Tibial nerve (tissue), 4 donors: Measurements from ENCODE around the gene SH3BP1. TPM values are rescaled to one million over a fixed set of nuclear protein-coding genes. Genes with fewer than 3 reads are reported as not detected.
A peak's percentile ranks its signal among the peaks of the same experiment; 100 is the strongest.
"Not testable (repeated sequence)": the region's sequence is repeated elsewhere in the genome, so short reads cannot be mapped to it uniquely, and the experiment has no call there.

Experiments used
- DNase-seq, 2 donors: peaks; one replicate each; pipeline ENCODE4 v3.0.0-alpha.2; 2019; ENCODE audit warnings: low spot score in 2 of 2
- H3K27ac ChIP-seq, 4 donors: fragments of 200-600 bp; sonication (generic) in 3 of 4; one replicate each; pipeline ENCODE4 v1.5.1; 2017 to 2019; ENCODE audit warnings: mild to moderate bottlenecking in 1 of 4
- H3K27me3 ChIP-seq, 2 donors: fragments of 200-600 bp; sonication (generic) in 1 of 2; one replicate each; pipeline versions ENCODE4 v1.5.1 to v1.6.0; 2017 to 2019
- H3K36me3 ChIP-seq, 3 donors: fragments of 200-600 bp; sonication (generic); one replicate each; pipeline ENCODE4 v1.5.1; 2018 to 2019
- H3K4me1 ChIP-seq, 4 donors: fragments of 200-600 bp; sonication (generic) in 3 of 4; one replicate each; pipeline ENCODE4 v1.5.1; 2017 to 2019
- H3K4me3 ChIP-seq, 4 donors: fragments of 200-600 bp; sonication (generic) in 3 of 4; one replicate each; pipeline ENCODE4 v1.5.1; 2017 to 2019; ENCODE audit warnings: mild to moderate bottlenecking in 1 of 4, moderate library complexity in 1 of 4
- H3K9me3 ChIP-seq, 4 donors: fragments of 200-600 bp; sonication (generic) in 3 of 4; one replicate each; pipeline ENCODE4 v1.5.1; 2017 to 2019
- EP300 ChIP-seq, 2 donors: sonication (generic); formaldehyde crosslinking; IDR thresholded peaks; one replicate each; pipeline ENCODE4 v1.6.1; 2017; ENCODE audit warnings: antibody characterized with exemption in 2 of 2, mild to moderate bottlenecking in 1 of 2
- POLR2A ChIP-seq, 2 donors: fragments of 450-650 bp; IDR thresholded peaks; one replicate each; pipeline ENCODE4 v1.6.1; 2017; ENCODE audit warnings: antibody characterized with exemption in 2 of 2, mild to moderate bottlenecking in 2 of 2, moderate library complexity in 2 of 2
- WGBS, 2 donors: methylation state at CpG; one replicate each; pipeline ENCODE4 v1.1.5; 2018; 5-methylcytosine and 5-hydroxymethylcytosine counted together
- total RNA-seq, 4 donors: library from RNA; depleted of rRNA; stranded (reverse); fragments of >200 nt; gene quantifications; one replicate each; pipeline ENCODE4 v1.1.0, GENCODE V29; 2016
- TF ChIP-seq, protein P1 (sequence below), 5 experiments: fragments of 200-600 bp in 3 of 5; fragments of 450-650 bp in 2 of 5; sonication (generic) in 3 of 5; IDR thresholded peaks; one replicate each; pipeline ENCODE4 v1.5.1; 2016 to 2019; ENCODE audit warnings: antibody characterized with exemption in 5 of 5, mild to moderate bottlenecking in 3 of 5, moderate library complexity in 2 of 5

The SH3BP1 gene
- total RNA-seq, 4 donors from 2014 or later, result 7.5 to 19.8 (median 13.9) TPM

DNA sequence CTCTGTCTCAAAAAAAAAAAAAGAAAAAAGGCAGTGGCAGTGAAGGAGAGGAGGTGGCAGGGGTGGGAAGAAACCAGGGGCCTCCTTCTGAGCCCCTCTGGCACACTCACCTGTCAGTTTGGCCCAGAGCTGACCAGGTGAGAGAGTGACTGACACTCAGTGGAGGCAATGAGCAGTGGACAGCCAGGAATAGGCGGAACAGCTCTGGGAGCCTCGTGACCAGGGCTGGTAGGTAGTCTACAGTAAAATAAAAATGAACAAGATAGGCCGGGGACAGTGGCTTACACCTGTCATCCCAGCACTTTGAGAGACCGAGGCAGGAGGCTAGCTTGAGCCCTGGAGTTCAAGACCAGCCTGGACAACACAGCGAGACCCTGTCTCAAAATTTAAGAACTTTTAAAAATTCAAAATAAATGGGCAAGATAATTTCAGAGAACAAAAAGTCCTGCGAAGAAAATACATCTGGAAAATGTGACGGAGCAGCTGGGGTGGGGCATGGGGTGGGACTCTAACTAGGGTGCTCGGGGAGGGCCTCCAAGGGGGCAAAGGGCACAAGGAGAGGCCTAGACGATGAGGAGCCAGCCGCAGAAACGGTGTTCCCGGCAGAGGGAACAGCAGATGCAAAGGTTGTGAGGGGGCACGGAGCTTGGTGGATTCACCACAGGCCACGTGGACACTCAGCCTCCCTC, 15.2 kb downstream of the SH3BP1 start:
- H3K4me1 ChIP-seq, result peaks cover 0 to 21% (median 9%) of the 10 kb centered on the region in 4 donors
- H3K27me3 ChIP-seq, result no peaks in the 10 kb centered on the region
- H3K36me3 ChIP-seq, result peaks cover 0 to 38% (median 16%) of the 10 kb centered on the region in 3 donors
- 65 to 76% methylated on average over 14 of the region's 14 CpGs for WGBS, 2 donors
- H3K4me3 ChIP-seq, result no peak overlapping the region
- TF ChIP-seq, protein P1, sequence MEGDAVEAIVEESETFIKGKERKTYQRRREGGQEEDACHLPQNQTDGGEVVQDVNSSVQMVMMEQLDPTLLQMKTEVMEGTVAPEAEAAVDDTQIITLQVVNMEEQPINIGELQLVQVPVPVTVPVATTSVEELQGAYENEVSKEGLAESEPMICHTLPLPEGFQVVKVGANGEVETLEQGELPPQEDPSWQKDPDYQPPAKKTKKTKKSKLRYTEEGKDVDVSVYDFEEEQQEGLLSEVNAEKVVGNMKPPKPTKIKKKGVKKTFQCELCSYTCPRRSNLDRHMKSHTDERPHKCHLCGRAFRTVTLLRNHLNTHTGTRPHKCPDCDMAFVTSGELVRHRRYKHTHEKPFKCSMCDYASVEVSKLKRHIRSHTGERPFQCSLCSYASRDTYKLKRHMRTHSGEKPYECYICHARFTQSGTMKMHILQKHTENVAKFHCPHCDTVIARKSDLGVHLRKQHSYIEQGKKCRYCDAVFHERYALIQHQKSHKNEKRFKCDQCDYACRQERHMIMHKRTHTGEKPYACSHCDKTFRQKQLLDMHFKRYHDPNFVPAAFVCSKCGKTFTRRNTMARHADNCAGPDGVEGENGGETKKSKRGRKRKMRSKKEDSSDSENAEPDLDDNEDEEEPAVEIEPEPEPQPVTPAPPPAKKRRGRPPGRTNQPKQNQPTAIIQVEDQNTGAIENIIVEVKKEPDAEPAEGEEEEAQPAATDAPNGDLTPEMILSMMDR (IDR thresholded peaks at IDR 0.05), result no peak
- TF ChIP-seq EP300 (IDR thresholded peaks at IDR 0.05) (no peak), POLR2A (IDR thresholded peaks at IDR 0.05) (no peak)
- H3K27ac ChIP-seq, result peak overlapping the region in 3 of 4 donors; percentile 55 to 73 (median 70)
- H3K9me3 ChIP-seq, result no peaks in the 10 kb centered on the region
- DNase-seq, result no peak

DNA sequence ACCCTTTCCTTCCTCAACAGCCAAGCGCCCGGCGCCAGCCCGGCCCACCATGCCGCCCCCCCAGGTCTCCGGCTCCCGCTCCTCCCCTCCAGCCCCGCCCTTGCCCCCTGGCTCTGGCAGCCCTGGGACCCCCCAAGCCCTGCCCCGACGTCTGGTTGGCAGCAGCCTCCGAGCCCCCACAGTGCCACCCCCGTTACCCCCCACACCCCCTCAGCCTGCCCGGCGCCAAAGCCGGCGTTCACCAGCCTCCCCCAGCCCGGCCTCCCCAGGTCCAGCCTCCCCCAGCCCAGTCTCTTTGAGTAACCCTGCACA, 15.7 kb downstream of the SH3BP1 start:
- Histone ChIP-seq H3K4me3 (no peak overlapping the region), H3K4me1 (peaks cover 0 to 26% (median 14%) of the 10 kb centered on the region in 4 donors), H3K27me3 (no peaks in the 10 kb centered on the region), H3K9me3 (no peaks in the 10 kb centered on the region), H3K36me3 (peaks cover 0 to 33% (median 16%) of the 10 kb centered on the region in 3 donors), H3K27ac (peak overlapping the region in 3 of 4 donors; percentile 55 to 73 (median 70))
- TF ChIP-seq, protein P1 (IDR thresholded peaks at IDR 0.05), result no peak
- TF ChIP-seq POLR2A (IDR thresholded peaks at IDR 0.05), result no peak
- no peak for TF ChIP-seq EP300 (IDR thresholded peaks at IDR 0.05)
- WGBS, 2 donors, result 89 to 91% methylated on average over 11 to 17 of the region's 17 CpGs
- no peak for DNase-seq

DNA sequence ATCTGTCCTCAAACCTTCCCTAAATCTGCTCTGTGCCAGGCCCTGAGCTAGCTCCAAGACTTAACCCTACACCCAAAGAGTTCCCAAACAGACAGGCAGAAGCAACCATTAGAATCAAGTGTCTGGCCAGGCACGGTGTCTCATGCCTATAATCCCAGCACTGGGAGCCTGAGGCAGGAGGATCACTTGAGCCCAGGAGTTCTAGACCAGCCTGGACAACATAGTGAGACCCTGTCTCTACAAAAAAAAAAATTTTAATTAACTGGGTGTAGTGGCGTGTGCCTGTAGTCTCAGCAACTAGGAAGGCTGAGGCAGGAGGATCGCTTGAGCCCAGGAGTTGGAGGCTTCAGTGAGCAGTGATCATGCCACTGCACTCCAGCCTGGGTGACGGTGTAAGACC, 17.1 kb downstream of the SH3BP1 start:
- H3K9me3 ChIP-seq, DNase-seq, H3K27me3 ChIP-seq, H3K4me3 ChIP-seq: not testable (repeated sequence)
- H3K4me1 ChIP-seq, result peaks cover 0 to 40% (median 22%) of the 10 kb centered on the region in 4 donors
- peak overlapping the region in 1 of 4 donors; percentile 73 for H3K27ac ChIP-seq
- WGBS, 2 donors, result 85 to 95% methylated on average over 4 of the region's 4 CpGs
- peaks cover 0 to 20% (median 8%) of the 10 kb centered on the region in 3 donors for H3K36me3 ChIP-seq

DNA sequence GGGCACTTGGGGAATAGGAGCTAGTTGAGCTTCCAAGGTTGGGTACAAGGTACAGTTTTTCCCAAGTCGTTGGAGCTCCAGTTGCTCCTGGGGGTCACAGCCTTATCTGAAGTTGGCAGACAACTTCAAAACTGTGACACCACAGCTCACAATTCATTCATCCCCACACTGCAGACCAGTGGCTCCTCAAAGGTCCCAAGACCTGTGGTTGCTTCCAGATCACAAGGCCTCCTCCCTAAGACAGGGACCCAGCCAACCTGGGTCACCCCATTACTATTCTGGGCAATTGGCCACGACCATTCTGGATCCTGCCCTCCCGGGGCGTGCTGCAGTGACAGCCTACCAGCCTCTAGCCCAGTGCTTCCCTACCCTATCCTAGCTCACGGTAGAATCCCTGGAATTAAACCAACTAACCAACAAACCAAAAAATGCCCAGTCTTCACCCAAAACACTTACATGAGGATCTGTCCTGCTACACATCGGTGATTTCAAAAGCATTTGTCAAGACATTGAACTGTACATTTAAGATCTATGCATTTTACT, 18.2 kb downstream of the SH3BP1 start:
- Histone ChIP-seq H3K4me3 (peak overlapping the region; percentile 23 to 83 (median 36)), H3K4me1 (peaks cover 0 to 50% (median 25%) of the 10 kb centered on the region in 4 donors), H3K27me3 (no peaks in the 10 kb centered on the region), H3K36me3 (peaks cover 0 to 14% (median 0%) of the 10 kb centered on the region in 3 donors), H3K9me3 (no peaks in the 10 kb centered on the region), H3K27ac (peak overlapping the region; percentile 71 to 90 (median 80))
- DNase-seq, result no peak
- 3 to 15% methylated on average over 6 of the region's 6 CpGs for whole genome bisulfite sequencing, 2 donors
- no peak for TF ChIP-seq POLR2A (IDR thresholded peaks at IDR 0.05)
- TF ChIP-seq, protein P1 (IDR thresholded peaks at IDR 0.05), result no peak
- TF ChIP-seq EP300 (IDR thresholded peaks at IDR 0.05), result no peak

DNA sequence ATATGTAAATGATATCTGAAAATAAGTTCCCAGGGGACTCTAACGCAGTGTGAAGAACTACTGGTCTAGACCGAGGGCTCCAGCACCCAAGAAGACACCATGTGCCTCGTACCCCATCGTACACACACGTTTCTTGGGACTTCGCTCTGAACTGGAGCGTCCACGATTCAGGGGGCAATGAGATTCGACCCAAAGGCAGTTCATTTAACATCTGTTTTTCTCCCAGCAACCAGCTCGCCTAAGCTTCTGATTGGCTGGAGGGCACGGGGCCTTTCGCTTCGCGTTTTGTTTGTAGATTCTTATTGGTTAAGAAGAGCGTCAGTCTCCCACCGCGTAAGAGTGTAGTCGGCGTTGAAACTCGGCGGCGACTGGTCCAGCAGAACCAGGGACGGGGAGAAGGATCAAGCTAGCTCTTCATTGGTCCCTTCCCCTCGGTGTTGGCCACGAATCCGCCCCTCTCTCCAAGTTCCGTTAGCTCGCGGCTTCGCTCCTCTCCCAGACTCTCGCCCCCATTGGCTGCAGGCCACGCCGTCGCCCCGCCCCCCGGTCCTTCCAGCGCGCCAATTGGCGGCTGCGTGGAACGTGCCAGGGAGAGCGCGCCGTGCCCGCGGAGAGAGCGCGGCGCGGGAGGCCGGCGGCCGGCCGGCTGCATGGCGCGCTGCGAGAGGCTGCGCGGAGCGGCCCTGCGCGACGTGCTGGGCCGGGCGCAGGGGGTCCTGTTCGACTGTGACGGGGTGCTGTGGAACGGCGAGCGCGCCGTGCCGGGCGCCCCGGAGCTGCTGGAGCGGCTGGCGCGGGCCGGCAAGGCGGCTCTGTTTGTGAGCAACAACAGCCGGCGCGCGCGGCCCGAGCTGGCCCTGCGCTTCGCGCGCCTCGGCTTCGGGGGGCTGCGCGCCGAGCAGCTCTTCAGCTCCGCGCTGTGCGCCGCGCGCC, 18.9 kb downstream of the SH3BP1 start, which contains the start of gene PDXP:
Gene PDXP (plus strand): TSS at position 591 of the 933 bp plus-strand sequence. CDS start 60 bp downstream, at position 651.
- no peaks in the 10 kb centered on the region for H3K27me3 ChIP-seq
- peaks cover 0 to 53% (median 25%) of the 10 kb centered on the region in 4 donors for H3K4me1 ChIP-seq
- H3K36me3 ChIP-seq, result peaks cover 0 to 6% (median 0%) of the 10 kb centered on the region in 3 donors
- peak within 1 kb of the TSS; percentile 38 to 83 (median 58) for H3K4me3 ChIP-seq
- H3K27ac ChIP-seq, result peak within 1 kb of the TSS; percentile 71 to 90 (median 86)
- TF ChIP-seq EP300 (IDR thresholded peaks at IDR 0.05) (peak in 1 of 2 donors; percentile 69), POLR2A (IDR thresholded peaks at IDR 0.05) (peak; percentile 84 to 90)
- TF ChIP-seq, protein P1 (IDR thresholded peaks at IDR 0.05), result peak in 2 of 5 experiments; percentile 30 to 40
- 0 to 1% methylated on average over 33 to 36 of the region's 101 CpGs for WGBS, 2 donors
- no peaks in the 10 kb centered on the region for H3K9me3 ChIP-seq
- DNase-seq, result peak; percentile 97 to 98
